Neural progenitor cell (in vitro differentiated cells): Measurements from ENCODE around the gene CREB3L2.

ENCODE experiments used
- EZH2 ChIP-seq: fragments of 200-600 bp; sonication (generic); IDR thresholded peaks from 2 replicates; pipeline ENCODE4 v1.6.1; 2017; ENCODE audit warnings: antibody characterized with exemption, mild to moderate bottlenecking, moderate library complexity
- EZH2phosphoT487 ChIP-seq: fragments of 200-600 bp; sonication (generic); IDR thresholded peaks from 2 replicates; pipeline ENCODE4 v1.6.1; 2017; ENCODE audit warnings: antibody characterized with exemption
- TF ChIP-seq, protein P1 (sequence below): fragments of 200-600 bp; sonication (generic); IDR thresholded peaks from 2 replicates; pipeline ENCODE4 v1.5.1; 2017; ENCODE audit warnings: antibody characterized with exemption, mild to moderate bottlenecking

DNA sequence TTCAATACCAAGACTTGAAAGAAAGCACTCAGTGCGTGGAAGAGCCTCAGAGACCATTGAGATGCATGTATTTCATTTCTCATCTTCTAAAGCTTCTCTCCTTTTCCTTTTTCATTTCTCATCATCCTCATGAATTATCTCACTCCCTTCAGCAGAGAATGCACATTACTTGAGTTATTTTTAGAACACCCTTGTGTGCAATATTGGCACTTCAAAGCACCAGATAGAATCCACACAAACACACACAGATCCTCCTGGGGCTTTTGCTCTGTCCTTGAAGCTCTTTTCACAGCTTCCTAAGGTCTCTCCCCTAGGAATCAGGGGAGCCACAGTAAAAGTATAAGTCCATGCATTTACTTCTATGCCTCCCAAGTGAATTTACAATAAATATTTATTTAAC lies 173.4 kb downstream of the CREB3L2 start:
- TF ChIP-seq EZH2 (no peak), EZH2phosphoT487 (no peak)
- TF ChIP-seq, protein P1, sequence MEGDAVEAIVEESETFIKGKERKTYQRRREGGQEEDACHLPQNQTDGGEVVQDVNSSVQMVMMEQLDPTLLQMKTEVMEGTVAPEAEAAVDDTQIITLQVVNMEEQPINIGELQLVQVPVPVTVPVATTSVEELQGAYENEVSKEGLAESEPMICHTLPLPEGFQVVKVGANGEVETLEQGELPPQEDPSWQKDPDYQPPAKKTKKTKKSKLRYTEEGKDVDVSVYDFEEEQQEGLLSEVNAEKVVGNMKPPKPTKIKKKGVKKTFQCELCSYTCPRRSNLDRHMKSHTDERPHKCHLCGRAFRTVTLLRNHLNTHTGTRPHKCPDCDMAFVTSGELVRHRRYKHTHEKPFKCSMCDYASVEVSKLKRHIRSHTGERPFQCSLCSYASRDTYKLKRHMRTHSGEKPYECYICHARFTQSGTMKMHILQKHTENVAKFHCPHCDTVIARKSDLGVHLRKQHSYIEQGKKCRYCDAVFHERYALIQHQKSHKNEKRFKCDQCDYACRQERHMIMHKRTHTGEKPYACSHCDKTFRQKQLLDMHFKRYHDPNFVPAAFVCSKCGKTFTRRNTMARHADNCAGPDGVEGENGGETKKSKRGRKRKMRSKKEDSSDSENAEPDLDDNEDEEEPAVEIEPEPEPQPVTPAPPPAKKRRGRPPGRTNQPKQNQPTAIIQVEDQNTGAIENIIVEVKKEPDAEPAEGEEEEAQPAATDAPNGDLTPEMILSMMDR, result no peak
